ENCODE results near the gene FOXO3. TPM values are rescaled to one million over a fixed set of nuclear protein-coding genes. Genes with fewer than 3 reads are reported as not detected.
"Not testable (repeated sequence)": the region's sequence is repeated elsewhere in the genome, so short reads cannot be mapped to it uniquely, and the experiment has no call there.

The FOXO3 gene
- total RNA-seq, 1 donor from 2014 or later, result 5.9 TPM

DNA sequence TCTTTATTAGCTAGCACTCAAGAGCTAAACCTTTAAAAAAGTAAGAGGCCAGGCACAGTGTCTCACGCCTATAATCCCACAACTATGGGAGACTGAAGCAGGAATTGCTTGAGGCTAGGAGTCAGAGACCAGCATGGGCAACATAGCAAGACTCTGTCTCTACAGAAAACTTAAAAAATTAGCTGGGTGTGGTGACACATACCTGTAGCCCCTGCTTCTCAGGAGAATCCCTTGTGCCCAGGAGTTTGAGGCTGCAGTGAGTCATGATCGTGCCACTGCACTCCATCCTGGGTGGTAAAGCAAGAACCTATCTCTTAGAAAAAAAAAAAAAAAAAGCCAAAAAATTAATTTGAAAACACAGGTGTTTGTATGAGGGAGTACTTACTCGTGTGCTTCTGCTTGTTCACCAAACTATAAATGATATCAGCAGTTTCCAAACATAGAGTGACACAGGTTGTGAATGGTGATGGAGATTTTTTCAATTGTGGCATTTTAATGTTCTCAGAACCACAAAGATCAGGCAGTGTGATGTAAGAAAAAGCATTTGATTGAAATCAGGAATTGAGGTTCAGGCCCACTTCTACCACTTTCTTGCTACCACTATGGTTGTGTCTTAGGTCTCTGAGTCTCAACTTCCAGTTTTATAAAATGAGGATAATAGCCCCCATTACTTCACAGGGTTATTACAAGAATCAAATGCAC lies 104.9 kb downstream of the FOXO3 start:
- Mint-ChIP-seq H3K4me1 (peaks cover 5% of the 10 kb centered on the region), H3K36me3 (ENCODE audit: low read depth) (peaks cover 10% of the 10 kb centered on the region), H3K27me3 (no peaks in the 10 kb centered on the region), H3K9me3 (no peaks in the 10 kb centered on the region), H3K27ac (no peak overlapping the region), H3K4me3 (no peak overlapping the region)
- no peak for DNase-seq
- intact Hi-C loops (cut with micrococcal nuclease), result no loop called here

DNA sequence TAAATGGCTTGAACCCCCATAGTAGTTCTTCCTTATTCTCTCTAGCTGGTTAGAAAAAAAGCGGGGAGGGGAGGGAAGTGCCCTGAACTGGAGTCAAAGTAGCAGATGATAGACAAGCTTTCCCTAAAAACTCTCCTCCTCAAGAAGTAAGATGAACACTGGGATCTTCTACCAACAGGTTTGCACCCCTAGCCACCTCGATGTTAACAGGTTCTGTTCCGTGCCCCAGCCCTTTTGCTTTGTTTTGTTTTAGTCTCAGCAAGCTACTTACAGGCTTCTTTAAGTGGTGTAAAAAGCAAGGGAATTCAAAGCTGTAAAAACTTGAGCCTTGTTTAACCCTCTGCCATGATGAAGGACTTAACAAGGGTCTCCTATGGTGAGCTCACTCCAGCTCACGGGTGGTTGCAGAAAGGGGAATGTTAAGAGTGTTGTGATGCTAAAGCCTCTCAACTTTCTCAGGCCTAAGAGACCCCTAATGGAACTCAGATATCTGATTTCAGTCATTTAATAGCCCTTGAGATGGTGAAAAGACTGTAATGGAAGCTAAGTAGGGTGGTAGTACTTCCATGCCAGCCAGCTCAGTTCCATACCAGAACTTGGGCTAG lies 106.0 kb downstream of the FOXO3 start:
- H3K27ac Mint-ChIP-seq, result no peak overlapping the region
- peaks cover 6% of the 10 kb centered on the region for H3K4me1 Mint-ChIP-seq
- H3K27me3 Mint-ChIP-seq, result no peaks in the 10 kb centered on the region
- intact Hi-C loops (cut with micrococcal nuclease), result loop anchor here (1.0 kb wide), 1 partner anchor 208 kb away; no protein-coding TSS in a partner anchor
- DNase-seq, result no peak
- H3K36me3 Mint-ChIP-seq (ENCODE audit: low read depth), result peaks cover 10% of the 10 kb centered on the region
- H3K4me3 Mint-ChIP-seq, result no peak overlapping the region
- H3K9me3 Mint-ChIP-seq, result no peaks in the 10 kb centered on the region

DNA sequence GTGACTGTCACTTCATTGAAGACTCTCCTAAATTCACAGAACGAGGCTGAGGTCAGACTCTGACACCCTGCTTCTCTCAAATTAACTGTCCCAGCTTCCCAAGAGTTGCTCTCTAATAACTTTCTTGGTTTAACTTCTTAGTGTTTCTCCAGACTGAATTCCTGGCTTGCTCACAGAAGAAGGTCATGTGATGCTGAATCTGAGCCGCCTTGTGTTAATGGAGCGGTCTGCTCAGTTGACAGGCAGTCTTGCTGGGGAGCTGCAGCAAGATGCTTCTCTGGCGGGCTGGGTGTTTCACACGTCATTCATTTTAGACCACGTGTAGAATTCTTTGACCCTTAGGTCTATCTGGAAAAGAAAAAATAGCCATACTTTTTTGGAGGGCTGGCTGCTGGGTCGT lies 107.3 kb downstream of the FOXO3 start:
- H3K36me3 Mint-ChIP-seq (ENCODE audit: low read depth), result peaks cover 10% of the 10 kb centered on the region
- H3K9me3 Mint-ChIP-seq, result no peaks in the 10 kb centered on the region
- intact Hi-C loops (cut with micrococcal nuclease), result loop anchor here (1.0 kb wide), 1 partner anchor 206 kb away; no protein-coding TSS in a partner anchor
- no peak overlapping the region for H3K27ac Mint-ChIP-seq
- DNase-seq, result no peak
- peaks cover 6% of the 10 kb centered on the region for H3K4me1 Mint-ChIP-seq
- no peaks in the 10 kb centered on the region for H3K27me3 Mint-ChIP-seq
- no peak overlapping the region for H3K4me3 Mint-ChIP-seq

DNA sequence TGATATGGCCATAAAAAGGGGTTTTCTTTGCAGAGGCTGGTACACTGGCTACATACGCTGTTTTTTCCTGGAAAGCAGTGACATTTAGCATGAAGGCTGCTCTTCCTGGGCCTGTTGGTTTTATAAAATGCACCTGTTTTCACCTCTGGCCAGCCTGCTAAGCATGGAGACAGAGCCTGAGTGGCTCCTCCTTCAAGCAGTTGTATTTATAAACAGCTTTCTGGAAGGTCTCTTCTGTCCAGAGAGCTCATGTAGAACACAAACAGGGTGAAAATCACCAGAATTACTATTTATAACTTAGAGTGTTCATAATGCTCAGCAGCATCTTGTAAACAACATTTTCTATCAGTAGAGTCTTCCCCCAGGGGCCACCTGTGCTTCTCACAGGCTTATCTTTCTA lies 109.0 kb downstream of the FOXO3 start:
- Mint-ChIP-seq H3K36me3 (ENCODE audit: low read depth) (peaks cover 8% of the 10 kb centered on the region), H3K27me3 (no peaks in the 10 kb centered on the region), H3K4me3 (no peak overlapping the region), H3K9me3 (no peaks in the 10 kb centered on the region), H3K4me1 (peaks cover 9% of the 10 kb centered on the region), H3K27ac (no peak overlapping the region)
- no peak for DNase-seq
- intact Hi-C loops (cut with micrococcal nuclease), result no loop called here

DNA sequence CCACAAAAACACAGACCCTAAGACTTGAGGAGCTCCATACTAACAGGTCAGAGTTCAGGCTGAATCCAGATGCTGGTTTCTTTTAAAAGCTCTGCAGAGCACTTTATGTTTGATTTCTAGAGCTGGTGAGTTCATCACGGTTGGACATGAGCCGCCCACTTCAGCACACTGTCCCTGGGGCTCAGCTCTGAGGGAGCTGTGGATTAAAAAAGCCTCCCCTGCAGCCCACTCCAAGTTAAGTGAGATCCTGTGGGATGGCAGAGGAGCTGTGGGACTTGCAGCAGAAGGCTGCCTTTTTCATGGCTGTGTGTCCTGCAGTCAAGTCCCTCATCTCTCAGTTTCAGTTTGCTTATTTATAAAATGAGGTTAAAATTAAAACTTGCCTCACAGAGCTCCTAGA lies 110.5 kb downstream of the FOXO3 start:
- peaks cover 9% of the 10 kb centered on the region for H3K4me1 Mint-ChIP-seq

DNA sequence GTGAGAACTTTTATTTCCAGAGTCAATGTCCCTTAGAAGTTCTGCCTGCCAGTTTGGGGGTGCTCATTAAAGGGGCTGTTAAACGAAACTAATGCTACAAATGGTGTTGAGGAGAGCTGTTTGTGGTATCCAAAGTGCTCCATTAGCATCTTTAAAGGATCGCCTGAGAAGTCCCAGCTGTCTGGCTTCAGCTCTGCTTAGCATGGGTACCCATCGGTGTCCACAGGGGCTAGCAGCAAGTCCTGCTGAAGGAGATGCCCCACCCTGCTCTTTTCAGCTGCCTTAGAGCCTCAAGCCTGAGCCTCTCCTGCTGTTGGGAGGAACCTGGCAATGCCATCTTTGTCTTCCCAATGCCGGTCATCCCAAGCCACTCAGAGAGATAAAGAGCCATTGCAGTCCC lies 111.1 kb downstream of the FOXO3 start:
- H3K27me3 Mint-ChIP-seq, result peaks cover 1% of the 10 kb centered on the region
- peaks cover 6% of the 10 kb centered on the region for H3K4me1 Mint-ChIP-seq
- H3K4me3 Mint-ChIP-seq, result no peak overlapping the region
- no peaks in the 10 kb centered on the region for H3K9me3 Mint-ChIP-seq
- no peak for DNase-seq
- no peak overlapping the region for H3K27ac Mint-ChIP-seq
- peaks cover 4% of the 10 kb centered on the region for H3K36me3 Mint-ChIP-seq (ENCODE audit: low read depth)
- intact Hi-C loops (cut with micrococcal nuclease), result no loop called here

More for the DNA sequence above, 110.5 kb downstream of the FOXO3 start:
- Mint-ChIP-seq H3K27me3 (peaks cover 1% of the 10 kb centered on the region), H3K36me3 (ENCODE audit: low read depth) (peaks cover 4% of the 10 kb centered on the region), H3K4me3 (no peak overlapping the region), H3K9me3 (no peaks in the 10 kb centered on the region), H3K27ac (no peak overlapping the region)
- intact Hi-C loops (cut with micrococcal nuclease), result no loop called here
- no peak for DNase-seq

DNA sequence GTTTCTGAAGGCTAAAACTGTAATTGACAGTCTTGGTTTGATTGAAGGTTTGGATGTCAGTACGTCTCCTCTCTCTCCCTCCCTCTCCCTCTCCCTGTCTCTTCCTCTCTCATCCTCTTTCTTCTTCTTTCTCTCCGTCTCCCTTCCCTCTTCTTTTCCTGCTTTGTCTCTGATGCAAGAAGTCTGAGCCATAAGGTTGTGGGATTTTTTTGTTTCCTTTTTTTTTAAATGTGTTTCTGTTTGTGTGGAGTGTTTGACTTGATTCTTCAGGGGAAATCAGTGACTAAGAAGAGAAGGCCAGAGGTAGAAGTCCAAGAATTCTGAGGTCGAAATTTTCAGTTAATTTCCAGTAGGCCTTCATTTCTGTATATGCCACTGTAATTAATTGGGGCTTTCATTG lies 111.9 kb downstream of the FOXO3 start:
- H3K27ac Mint-ChIP-seq, result no peak overlapping the region

DNA sequence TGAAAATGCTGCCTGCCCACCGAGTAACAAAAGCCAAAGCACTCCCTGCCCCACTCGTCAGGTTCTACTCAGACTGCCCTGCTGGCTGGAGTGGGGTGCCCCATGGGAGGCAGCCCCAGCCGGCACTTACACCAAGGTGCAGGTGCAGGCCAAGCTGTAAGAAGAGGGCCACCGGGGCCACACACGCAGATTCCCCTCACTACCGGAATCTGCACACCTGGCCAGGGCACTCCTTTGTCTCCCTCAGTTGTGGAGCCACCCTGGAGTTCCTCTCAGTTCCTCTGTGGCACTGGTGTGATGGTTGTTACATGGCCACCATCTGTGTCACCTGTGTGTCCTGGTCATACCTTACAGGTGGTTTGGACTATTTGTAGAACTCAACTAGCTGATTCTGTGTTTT lies 112.4 kb downstream of the FOXO3 start:
- H3K9me3 Mint-ChIP-seq, result no peaks in the 10 kb centered on the region

More for the DNA sequence above, 111.9 kb downstream of the FOXO3 start:
- Mint-ChIP-seq H3K27me3 (peaks cover 1% of the 10 kb centered on the region), H3K4me3 (no peak overlapping the region), H3K4me1 (peaks cover 8% of the 10 kb centered on the region), H3K36me3 (ENCODE audit: low read depth) (peaks cover 4% of the 10 kb centered on the region), H3K9me3 (no peaks in the 10 kb centered on the region)
- DNase-seq, result no peak
- intact Hi-C loops (cut with micrococcal nuclease), result no loop called here

DNA sequence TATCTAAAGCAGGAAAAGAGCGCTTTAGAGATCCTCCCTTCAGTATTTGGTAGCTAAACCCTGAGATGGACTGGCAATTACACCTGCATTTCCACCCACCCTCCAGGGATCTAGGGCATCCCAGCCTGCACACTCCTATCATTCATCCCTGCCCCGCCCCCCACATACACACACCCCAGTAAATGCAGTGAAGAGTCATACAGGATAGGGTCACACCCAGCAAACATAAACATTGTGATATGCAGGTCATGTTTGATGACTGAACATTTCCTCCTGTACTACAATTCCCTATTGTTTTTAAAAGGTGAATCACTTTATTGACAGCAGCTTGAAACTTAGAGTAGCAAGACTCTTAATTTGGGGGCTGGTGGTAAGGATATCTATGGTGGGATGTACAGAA lies 112.9 kb downstream of the FOXO3 start:
- peaks cover 8% of the 10 kb centered on the region for H3K4me1 Mint-ChIP-seq
- no peak for DNase-seq
- H3K4me3 Mint-ChIP-seq, result no peak overlapping the region
- peaks cover 1% of the 10 kb centered on the region for H3K27me3 Mint-ChIP-seq
- H3K27ac Mint-ChIP-seq, result no peak overlapping the region
- no peaks in the 10 kb centered on the region for H3K9me3 Mint-ChIP-seq
- H3K36me3 Mint-ChIP-seq (ENCODE audit: low read depth), result no peaks in the 10 kb centered on the region
- intact Hi-C loops (cut with micrococcal nuclease), result no loop called here

More for the DNA sequence above, 112.4 kb downstream of the FOXO3 start:
- no peak overlapping the region for H3K4me3 Mint-ChIP-seq
- H3K27ac Mint-ChIP-seq, result no peak overlapping the region
- intact Hi-C loops (cut with micrococcal nuclease), result no loop called here
- peaks cover 3% of the 10 kb centered on the region for H3K36me3 Mint-ChIP-seq (ENCODE audit: low read depth)
- peaks cover 8% of the 10 kb centered on the region for H3K4me1 Mint-ChIP-seq
- no peak for DNase-seq
- peaks cover 1% of the 10 kb centered on the region for H3K27me3 Mint-ChIP-seq

DNA sequence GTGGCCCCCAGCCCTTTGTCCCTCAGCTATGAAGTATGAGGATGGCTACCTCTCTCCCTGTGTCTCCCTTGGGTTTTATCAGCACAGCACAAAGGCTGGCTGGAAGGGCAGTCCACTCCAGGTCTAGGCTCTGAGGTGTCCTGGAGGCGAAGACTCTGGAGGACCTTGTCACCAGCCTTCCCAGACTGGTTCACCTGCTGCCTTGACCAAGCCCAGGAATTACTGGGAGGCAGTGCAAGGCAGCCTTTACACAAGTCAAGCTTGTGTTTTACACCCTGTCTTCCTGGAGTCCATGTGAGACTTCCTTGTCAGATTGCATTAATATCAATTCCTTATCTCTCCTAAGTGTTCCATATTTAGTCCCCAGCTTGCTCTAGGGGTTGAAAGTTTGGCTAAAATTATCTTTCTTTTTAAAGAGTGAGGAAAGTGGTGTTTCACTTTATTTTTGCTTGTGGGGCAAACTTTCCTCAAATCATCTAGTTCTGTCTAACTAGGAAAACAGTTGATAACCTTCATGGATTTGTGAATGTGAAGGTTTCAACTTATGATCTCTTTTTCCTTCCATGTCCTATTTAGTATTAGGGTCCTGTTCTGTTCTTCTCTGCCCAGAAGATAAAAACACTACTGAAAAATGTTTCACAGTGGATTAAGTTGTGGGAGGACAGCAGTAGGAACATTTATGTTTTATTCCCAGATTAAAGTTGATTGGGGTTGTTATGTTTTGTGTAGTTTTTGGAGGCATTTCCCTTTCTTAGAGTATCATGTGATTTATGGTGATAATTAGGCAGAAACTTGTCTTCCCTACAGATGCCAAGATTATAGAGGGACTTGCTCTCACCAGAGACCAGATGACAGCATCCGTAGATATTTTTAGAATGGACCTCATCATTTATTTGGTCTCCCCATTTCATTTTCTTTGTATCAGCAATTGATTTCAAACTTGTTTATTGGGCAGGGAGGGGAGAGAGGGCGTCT lies 114.8 kb downstream of the FOXO3 start:
- DNase-seq, result no peak
- intact Hi-C loops (cut with micrococcal nuclease), result no loop called here
- peaks cover 1% of the 10 kb centered on the region for H3K27me3 Mint-ChIP-seq
- H3K9me3 Mint-ChIP-seq, result no peaks in the 10 kb centered on the region
- H3K27ac Mint-ChIP-seq, result no peak overlapping the region
- H3K36me3 Mint-ChIP-seq (ENCODE audit: low read depth), result no peaks in the 10 kb centered on the region
- no peak overlapping the region for H3K4me3 Mint-ChIP-seq
- H3K4me1 Mint-ChIP-seq, result peaks cover 6% of the 10 kb centered on the region

DNA sequence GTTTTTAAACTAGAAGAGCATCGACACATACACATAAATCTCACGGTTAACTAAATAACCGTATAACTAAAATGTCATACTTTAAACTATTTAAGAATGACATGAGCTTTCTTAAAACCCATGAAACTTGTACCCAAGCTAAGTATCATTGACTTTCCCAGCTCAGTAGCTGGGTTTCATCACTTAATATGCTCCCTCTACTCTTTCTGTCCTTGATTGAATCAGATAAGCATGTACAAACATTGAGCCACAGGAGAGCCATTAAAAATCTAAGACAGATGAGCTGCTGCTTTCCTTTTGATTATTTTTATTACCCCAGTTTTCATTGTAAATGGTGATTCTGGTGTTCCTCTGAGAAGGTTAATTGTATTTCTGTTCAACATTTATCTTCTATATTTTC lies 115.8 kb downstream of the FOXO3 start:
- DNase-seq, result no peak
- Mint-ChIP-seq H3K36me3 (ENCODE audit: low read depth) (no peaks in the 10 kb centered on the region), H3K27me3 (peaks cover 1% of the 10 kb centered on the region), H3K4me3 (no peak overlapping the region), H3K4me1 (peaks cover 5% of the 10 kb centered on the region), H3K9me3 (no peaks in the 10 kb centered on the region), H3K27ac (no peak overlapping the region)
- intact Hi-C loops (cut with micrococcal nuclease), result no loop called here

DNA sequence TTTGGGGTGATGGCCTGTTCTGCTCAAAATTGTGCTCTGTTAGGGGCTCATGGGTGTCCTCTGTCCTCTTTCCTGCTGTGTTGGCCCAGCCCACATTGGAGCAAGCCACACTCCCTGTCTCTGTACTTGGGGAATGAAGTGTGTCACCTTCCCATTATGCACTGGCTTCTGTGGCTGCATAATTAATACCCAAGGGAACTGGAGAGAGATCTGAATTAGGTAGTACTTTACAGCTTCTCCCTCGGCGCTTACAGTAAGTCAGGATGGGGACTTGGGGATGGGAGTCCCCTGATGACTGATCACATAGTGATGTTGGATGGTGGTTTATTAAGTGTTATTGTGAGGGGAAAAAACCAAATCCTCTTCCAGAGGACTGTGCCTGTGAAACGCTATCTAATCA lies 116.6 kb downstream of the FOXO3 start:
- Mint-ChIP-seq H3K4me1 (peaks cover 5% of the 10 kb centered on the region), H3K4me3 (no peak overlapping the region), H3K36me3 (ENCODE audit: low read depth) (no peaks in the 10 kb centered on the region), H3K27ac (no peak overlapping the region), H3K9me3 (no peaks in the 10 kb centered on the region), H3K27me3 (peaks cover 1% of the 10 kb centered on the region)
- DNase-seq, result no peak
- intact Hi-C loops (cut with micrococcal nuclease), result no loop called here

DNA sequence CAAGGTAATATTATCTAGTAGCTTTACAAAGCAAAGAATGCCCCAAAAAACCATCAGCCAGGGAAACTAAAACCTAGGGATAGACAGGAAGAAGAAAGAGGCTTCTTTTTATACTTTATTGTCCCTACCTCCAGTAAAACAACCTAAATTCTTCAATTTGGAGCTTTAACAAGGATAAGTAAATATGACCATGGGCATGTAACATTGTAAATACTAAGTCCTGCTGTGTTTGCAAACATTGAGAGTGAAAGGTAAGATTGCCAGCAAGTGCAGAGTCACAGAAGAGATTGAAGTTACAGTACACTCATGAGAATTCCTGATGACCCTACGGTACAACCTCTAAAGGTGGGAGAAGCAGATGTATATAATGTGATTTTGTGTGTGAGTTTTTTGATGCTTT lies 117.2 kb downstream of the FOXO3 start:
- H3K27ac Mint-ChIP-seq, result no peak overlapping the region
- no peaks in the 10 kb centered on the region for H3K36me3 Mint-ChIP-seq (ENCODE audit: low read depth)
- no peak overlapping the region for H3K4me3 Mint-ChIP-seq
- H3K27me3 Mint-ChIP-seq, result peaks cover 1% of the 10 kb centered on the region
- intact Hi-C loops (cut with micrococcal nuclease), result no loop called here
- H3K4me1 Mint-ChIP-seq, result peaks cover 5% of the 10 kb centered on the region
- no peaks in the 10 kb centered on the region for H3K9me3 Mint-ChIP-seq
- DNase-seq, result no peak

DNA sequence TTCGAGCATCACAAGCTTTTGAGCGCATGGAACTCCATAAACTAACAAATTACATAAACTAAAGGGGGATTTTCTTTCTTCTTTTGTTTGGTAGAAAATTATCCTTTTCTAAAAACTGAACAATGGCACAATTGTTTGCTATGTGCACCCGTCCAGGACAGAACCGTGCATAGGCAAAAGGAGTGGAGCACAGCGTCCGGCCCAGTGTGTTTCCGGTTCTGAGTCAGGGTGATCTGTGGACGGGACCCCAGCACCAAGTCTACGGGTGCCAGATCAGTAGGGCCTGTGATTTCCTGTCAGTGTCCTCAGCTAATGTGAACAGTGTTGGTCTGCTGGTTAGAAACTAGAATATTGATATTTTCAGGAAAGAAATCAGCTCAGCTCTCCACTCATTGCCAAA lies 119.6 kb downstream of the FOXO3 start:
- DNase-seq; H3K4me1 Mint-ChIP-seq; H3K27ac Mint-ChIP-seq; H3K36me3 Mint-ChIP-seq (ENCODE audit: low read depth); intact Hi-C loops (cut with micrococcal nuclease); H3K4me3 Mint-ChIP-seq; H3K27me3 Mint-ChIP-seq; H3K9me3 Mint-ChIP-seq: not testable (repeated sequence)
